ENCODE results near the gene MAML1.

The MAML1 gene

GRCh38 chr5:179814090-179814489 lies 81.5 kb downstream of the MAML1 start:
- no peak for DNase-seq (ENCODE audit: low read depth)
- TF ChIP-seq, protein P1, sequence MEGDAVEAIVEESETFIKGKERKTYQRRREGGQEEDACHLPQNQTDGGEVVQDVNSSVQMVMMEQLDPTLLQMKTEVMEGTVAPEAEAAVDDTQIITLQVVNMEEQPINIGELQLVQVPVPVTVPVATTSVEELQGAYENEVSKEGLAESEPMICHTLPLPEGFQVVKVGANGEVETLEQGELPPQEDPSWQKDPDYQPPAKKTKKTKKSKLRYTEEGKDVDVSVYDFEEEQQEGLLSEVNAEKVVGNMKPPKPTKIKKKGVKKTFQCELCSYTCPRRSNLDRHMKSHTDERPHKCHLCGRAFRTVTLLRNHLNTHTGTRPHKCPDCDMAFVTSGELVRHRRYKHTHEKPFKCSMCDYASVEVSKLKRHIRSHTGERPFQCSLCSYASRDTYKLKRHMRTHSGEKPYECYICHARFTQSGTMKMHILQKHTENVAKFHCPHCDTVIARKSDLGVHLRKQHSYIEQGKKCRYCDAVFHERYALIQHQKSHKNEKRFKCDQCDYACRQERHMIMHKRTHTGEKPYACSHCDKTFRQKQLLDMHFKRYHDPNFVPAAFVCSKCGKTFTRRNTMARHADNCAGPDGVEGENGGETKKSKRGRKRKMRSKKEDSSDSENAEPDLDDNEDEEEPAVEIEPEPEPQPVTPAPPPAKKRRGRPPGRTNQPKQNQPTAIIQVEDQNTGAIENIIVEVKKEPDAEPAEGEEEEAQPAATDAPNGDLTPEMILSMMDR (IDR thresholded peaks at IDR 0.05; ENCODE audit: insufficient read depth, low read depth, low read length, missing control alignments), result no peak
- H3K4me3 ChIP-seq (ENCODE audit: low read length), result no peak overlapping the region

- no peak overlapping the region for H3K4me3 ChIP-seq (ENCODE audit: low read length)
- TF ChIP-seq, protein P1 (IDR thresholded peaks at IDR 0.05; ENCODE audit: insufficient read depth, low read depth, low read length, missing control alignments), result no peak
- no peak for DNase-seq (ENCODE audit: low read depth)
These were observed 83.0 kb downstream of the MAML1 start for GRCh38 chr5:179815491-179816249.

GRCh38 chr5:179816401-179816795 lies 83.8 kb downstream of the MAML1 start:
- TF ChIP-seq, protein P1 (IDR thresholded peaks at IDR 0.05; ENCODE audit: insufficient read depth, low read depth, low read length, missing control alignments), result no peak
- no peak for DNase-seq (ENCODE audit: low read depth)
- peak overlapping the region; percentile 27 for H3K4me3 ChIP-seq (ENCODE audit: low read length)

- peak overlapping the region; percentile 27 for H3K4me3 ChIP-seq (ENCODE audit: low read length)
- no peak for DNase-seq (ENCODE audit: low read depth)
- TF ChIP-seq, protein P1 (IDR thresholded peaks at IDR 0.05; ENCODE audit: insufficient read depth, low read depth, low read length, missing control alignments), result no peak
These were observed 84.3 kb downstream of the MAML1 start for GRCh38 chr5:179816796-179817469.

DNA sequence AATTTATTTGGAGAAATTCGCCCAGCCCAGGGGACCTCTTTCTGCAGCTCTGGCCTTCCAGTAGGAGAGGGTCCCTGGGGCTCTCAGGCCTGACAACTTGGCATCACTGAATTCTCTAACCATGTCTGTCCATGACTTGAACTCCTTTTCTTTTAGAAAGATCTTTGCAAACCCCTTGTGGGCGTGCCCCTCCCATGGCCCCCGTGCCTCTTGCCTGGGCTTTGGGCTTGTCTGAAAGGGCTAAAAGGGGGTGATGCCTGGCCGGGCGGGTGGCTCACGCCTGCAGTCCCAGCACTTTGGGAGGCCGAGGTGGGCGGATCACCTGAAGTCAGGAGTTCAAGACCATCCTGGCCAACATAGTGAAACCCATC lies 84.8 kb downstream of the MAML1 start:
- H3K4me3 ChIP-seq (ENCODE audit: low read length), result peak overlapping the region; percentile 27
- no peak for DNase-seq (ENCODE audit: low read depth)

DNA sequence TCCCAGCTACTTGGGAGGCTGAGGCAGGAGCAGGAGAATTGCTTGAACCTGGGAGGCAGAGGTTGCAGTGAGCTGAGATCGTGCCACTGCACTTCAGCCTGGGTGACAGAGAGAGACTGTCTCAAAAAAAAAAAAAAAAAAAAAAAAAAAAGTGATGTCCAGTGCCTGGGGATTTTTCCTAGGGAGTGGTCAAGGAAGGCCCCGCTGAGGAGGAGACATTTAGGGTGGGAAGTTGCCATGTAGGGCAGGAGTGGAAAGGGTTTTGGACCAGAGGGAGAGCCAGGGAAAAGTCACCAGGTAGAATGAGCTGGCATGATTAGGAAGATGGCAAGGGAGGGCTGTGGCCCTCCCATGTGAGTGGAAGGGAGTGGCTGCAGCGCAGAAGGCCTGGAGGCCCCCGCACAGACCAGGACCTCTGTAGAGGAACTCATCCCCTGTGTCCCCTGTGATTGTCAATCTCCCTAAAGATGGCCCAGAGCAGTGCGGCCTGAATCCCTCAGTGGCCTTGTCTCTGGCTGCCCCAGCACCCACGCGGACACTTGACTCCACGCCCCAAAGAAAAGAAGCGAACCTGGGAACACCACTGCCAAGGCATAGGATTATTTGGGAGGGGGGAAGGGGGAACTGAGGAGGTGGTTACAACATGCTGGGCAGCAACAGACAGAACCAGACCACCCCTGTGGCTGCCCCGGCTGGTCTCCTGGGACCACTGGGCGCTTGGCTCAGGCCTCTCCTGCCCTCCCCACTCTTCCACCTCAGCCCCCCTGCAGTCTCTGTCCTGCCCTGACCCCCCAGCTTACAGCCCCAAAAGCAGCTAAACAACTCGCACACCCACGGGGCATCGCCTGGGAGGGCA lies 85.5 kb downstream of the MAML1 start:
- H3K4me3 ChIP-seq (ENCODE audit: low read length), result no peak overlapping the region
- no peak for DNase-seq (ENCODE audit: low read depth)
- TF ChIP-seq, protein P1 (IDR thresholded peaks at IDR 0.05; ENCODE audit: insufficient read depth, low read depth, low read length, missing control alignments), result no peak

More for the DNA sequence above, 84.8 kb downstream of the MAML1 start:
- TF ChIP-seq, protein P1 (IDR thresholded peaks at IDR 0.05; ENCODE audit: insufficient read depth, low read depth, low read length, missing control alignments), result no peak
